ENCODE results near the gene TOR1A.

Gene TOR1A

GRCh38 chr9:129770741-129771140 is 53.2 kb downstream of the TOR1A start:
- TF ChIP-seq ZFX (IDR thresholded peaks at IDR 0.05), result no peak
- no peak for TF ChIP-seq CTCF (conservative IDR thresholded peaks at IDR 0.05)
- H3K27ac ChIP-seq, result no peak overlapping the region

GRCh38 chr9:129769669-129770068 is 54.3 kb downstream of the TOR1A start:
- TF ChIP-seq CTCF (conservative IDR thresholded peaks at IDR 0.05) (no peak), ZFX (IDR thresholded peaks at IDR 0.05) (no peak)
- no peak overlapping the region for H3K27ac ChIP-seq

GRCh38 chr9:129768486-129768885 is 55.5 kb downstream of the TOR1A start:
- TF ChIP-seq CTCF (conservative IDR thresholded peaks at IDR 0.05) (no peak), ZFX (IDR thresholded peaks at IDR 0.05) (no peak)
- H3K27ac ChIP-seq, result no peak overlapping the region

GRCh38 chr9:129765764-129766317 is 58.1 kb downstream of the TOR1A start:
- no peak for TF ChIP-seq CTCF (conservative IDR thresholded peaks at IDR 0.05)
- no peak for TF ChIP-seq ZFX (IDR thresholded peaks at IDR 0.05)
- H3K27ac ChIP-seq, result no peak overlapping the region

GRCh38 chr9:129762985-129763926 is 60.7 kb downstream of the TOR1A start:
- H3K27ac ChIP-seq, result no peak overlapping the region
- TF ChIP-seq ZFX (IDR thresholded peaks at IDR 0.05) (no peak), CTCF (conservative IDR thresholded peaks at IDR 0.05) (no peak)

Measured in C4-2B (cell line).